Heart left ventricle (tissue), 16 donors: ENCODE data around the gene LAMA4. TPM values are rescaled to one million over a fixed set of nuclear protein-coding genes. Genes with fewer than 3 reads are reported as not detected.

Experiments used
- ATAC-seq, 4 donors: fragments of 200-7000 bp; cut with Tn5 transposase; one replicate each; pipeline ENCODE4 v1.9.1; 2020 to 2022; ENCODE audit warnings: moderate library complexity in 4 of 4, mild to moderate bottlenecking in 3 of 4, moderate number of reproducible peaks in 1 of 4
- DNase-seq, 5 donors: peaks; one replicate each; pipeline ENCODE4 v3.0.0-alpha.2; 2020
- H3K27ac ChIP-seq, 12 donors: fragments of 200-600 bp; sonication (generic) in 4 of 12; one replicate each; pipeline versions ENCODE4 v1.5.0 to v1.8.0; 2016 to 2022; ENCODE audit warnings: mild to moderate bottlenecking in 2 of 12
- H3K27me3 ChIP-seq, 9 donors: fragments of 200-600 bp; sonication (generic) in 2 of 9; one replicate each; pipeline versions ENCODE4 v1.5.1 to v1.8.0; 2016 to 2022; ENCODE audit warnings: mild to moderate bottlenecking in 3 of 9
- H3K36me3 ChIP-seq, 9 donors: fragments of 200-600 bp; sonication (generic) in 2 of 9; one replicate each; pipeline versions ENCODE4 v1.5.0 to v1.8.0; 2018 to 2022; ENCODE audit warnings: mild to moderate bottlenecking in 2 of 9
- H3K4me1 ChIP-seq, 12 donors: fragments of 200-600 bp; sonication (generic) in 4 of 12; one replicate each; pipeline versions ENCODE4 v1.5.0 to v1.8.0; 2016 to 2022; ENCODE audit warnings: mild to moderate bottlenecking in 3 of 12
- H3K4me3 ChIP-seq, 12 donors: fragments of 200-600 bp; sonication (generic) in 4 of 12; one replicate each; pipeline versions ENCODE4 v1.5.0 to v1.8.0; 2017 to 2022; ENCODE audit warnings: mild to moderate bottlenecking in 9 of 12, moderate library complexity in 4 of 12
- H3K9me3 ChIP-seq, 12 donors: fragments of 200-600 bp; sonication (generic) in 4 of 12; one replicate each; pipeline versions ENCODE4 v1.5.0 to v1.8.0; 2016 to 2022; ENCODE audit warnings: mild to moderate bottlenecking in 1 of 12
- POLR2A ChIP-seq, 2 donors: fragments of 450-650 bp; IDR thresholded peaks; one replicate each; pipeline ENCODE4 v1.6.1; 2017; ENCODE audit warnings: antibody characterized with exemption in 2 of 2, mild to moderate bottlenecking in 2 of 2, moderate library complexity in 2 of 2
- WGBS, 4 donors: extraction: QIAGEN DNeasy Blood & Tissue Kit in 2 of 4; methylation state at CpG; one replicate each; pipeline versions ENCODE4 v1.1.5 to v1.1.7; 2013 to 2018; 5-methylcytosine and 5-hydroxymethylcytosine counted together
- intact Hi-C, 10 donors: fragments of 100-400 bp; cut with DNase I; formaldehyde crosslinking; loops; one replicate each; pipeline versions ENCODE4 v1.11.1 to v1.14.2; 2022
- polyA plus RNA-seq, 2 donors: library from polyadenylated mRNA; stranded (reverse); fragments of 200-250 nt; gene quantifications; one replicate each; pipeline ENCODE4 v1.2.3, GENCODE V29; 2013
- total RNA-seq, 9 donors: library from RNA; depleted of rRNA in 2 of 9; stranded (reverse); fragments of >200 nt in 2 of 9; fragmentation: NEBNext Ultra II Directional in 3 of 9; extraction: Animal tissue kit (Norgen Biotek cat#: 25700) in 3 of 9; gene quantifications; one replicate each; pipeline versions ENCODE4 v1.1.0 to v1.2.4, GENCODE V29; 2016 to 2023
- TF ChIP-seq, protein P1 (sequence below), 12 donors: fragments of 200-600 bp; sonication (generic) in 4 of 12; IDR thresholded peaks; one replicate each; pipeline versions ENCODE4 v1.5.0 to v1.8.0; 2018 to 2022; ENCODE audit warnings: antibody characterized with exemption in 12 of 12, mild to moderate bottlenecking in 5 of 12
- donor health status: ischemic (EF 13 %, LVEDD 7.1; RV severe dilation, severe dysfunction).
- donor health status: healthy with polysubstance abuse.
- donor health status: DM: no; HTN: yes; CAD: no.
- donor health status: DM: no; HTN: no; CAD: no.
- donor health status: ischemic (EF 25% LVEDD 6.9; RV normal size, moderate dysfunction).
- donor health status: ischemic (EF 25% LVEDD 5.7; RV mildly dilated, moderate dysfunction).
- donor health status: healthy.
- donor health status: DM: yes; HTN: yes; CAD: no.
- donor health status: ischemic (EF 35%, LVEDD 5.7; RV mildly dilated, moderate dysfunction).
- donor health status: nonischemic (EF 11% LVEDD 7.7; RV severe dilation, severe dysfunction).
- donor health status: DM: yes; HTN: yes; CAD: no.
- donor health status: PGD.
- donor health status: ischemic (EF 29% LVEDD 5.4; RV normal size, mild dysfunction).
- donor health status: nonischemic (EF 23%, LVEDD 6.1; RV moderate dilation, normal function).

The LAMA4 gene
- total and polyA plus RNA-seq, 11 donors: 23.8 to 132 (median 56.9) TPM

DNA sequence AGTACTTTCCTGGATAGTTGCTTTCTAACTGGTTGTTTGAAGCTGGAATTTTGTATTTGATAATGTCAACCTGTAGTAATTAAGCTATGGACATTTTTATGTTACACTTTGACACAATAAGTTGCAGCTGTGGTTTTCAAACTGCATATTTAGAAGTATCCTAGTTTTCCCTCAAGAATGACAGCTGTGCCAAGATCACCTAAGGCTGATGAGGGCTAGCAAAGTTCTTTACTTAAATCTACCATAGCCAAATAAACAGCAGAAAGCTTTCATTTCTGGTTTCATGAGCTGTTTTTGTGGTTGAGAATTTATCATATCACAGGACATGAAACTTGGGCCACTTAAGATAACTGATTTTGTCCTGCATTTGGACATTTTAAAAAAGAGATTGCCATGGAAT lies 136.3 kb downstream of the LAMA4 start:
- Histone ChIP-seq H3K4me1 (peaks cover 0 to 15% (median 6%) of the 10 kb centered on the region in 12 donors), H3K4me3 (no peak overlapping the region), H3K36me3 (peaks cover 2 to 100% (median 82%) of the 10 kb centered on the region in 9 donors), H3K27me3 (no peaks in the 10 kb centered on the region), H3K27ac (peak overlapping the region in 1 of 12 donors; percentile 6), H3K9me3 (no peaks in the 10 kb centered on the region)
- no peak for DNase-seq
- intact Hi-C loops: loop anchor here in 1 of 10 donors (5.0 kb wide), 1 partner anchor 34 kb away; no protein-coding TSS in a partner anchor
- ATAC-seq: no peak
- TF ChIP-seq, protein P1, sequence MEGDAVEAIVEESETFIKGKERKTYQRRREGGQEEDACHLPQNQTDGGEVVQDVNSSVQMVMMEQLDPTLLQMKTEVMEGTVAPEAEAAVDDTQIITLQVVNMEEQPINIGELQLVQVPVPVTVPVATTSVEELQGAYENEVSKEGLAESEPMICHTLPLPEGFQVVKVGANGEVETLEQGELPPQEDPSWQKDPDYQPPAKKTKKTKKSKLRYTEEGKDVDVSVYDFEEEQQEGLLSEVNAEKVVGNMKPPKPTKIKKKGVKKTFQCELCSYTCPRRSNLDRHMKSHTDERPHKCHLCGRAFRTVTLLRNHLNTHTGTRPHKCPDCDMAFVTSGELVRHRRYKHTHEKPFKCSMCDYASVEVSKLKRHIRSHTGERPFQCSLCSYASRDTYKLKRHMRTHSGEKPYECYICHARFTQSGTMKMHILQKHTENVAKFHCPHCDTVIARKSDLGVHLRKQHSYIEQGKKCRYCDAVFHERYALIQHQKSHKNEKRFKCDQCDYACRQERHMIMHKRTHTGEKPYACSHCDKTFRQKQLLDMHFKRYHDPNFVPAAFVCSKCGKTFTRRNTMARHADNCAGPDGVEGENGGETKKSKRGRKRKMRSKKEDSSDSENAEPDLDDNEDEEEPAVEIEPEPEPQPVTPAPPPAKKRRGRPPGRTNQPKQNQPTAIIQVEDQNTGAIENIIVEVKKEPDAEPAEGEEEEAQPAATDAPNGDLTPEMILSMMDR (IDR thresholded peaks at IDR 0.05): no peak
- no peak for TF ChIP-seq POLR2A (IDR thresholded peaks at IDR 0.05)

DNA sequence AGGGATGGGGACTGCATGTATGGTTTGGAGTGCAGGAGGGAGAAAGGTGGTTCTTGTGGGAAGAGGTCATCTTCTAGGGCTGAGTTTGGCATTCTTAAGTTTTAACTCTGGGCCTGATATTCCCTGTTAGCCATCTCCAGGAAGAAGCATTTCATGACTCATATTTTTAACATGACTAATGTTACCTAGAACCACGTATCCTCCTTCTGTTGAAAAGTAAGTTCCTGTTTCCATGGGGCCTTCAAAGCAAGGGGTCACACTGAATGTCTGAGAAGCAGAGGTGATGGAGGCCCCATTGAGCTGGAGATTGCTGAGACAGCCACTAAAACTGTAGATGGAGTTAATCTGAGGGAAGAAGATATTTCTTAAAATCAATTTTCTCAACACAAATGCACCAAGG lies 136.8 kb downstream of the LAMA4 start:
- peak overlapping the region in 1 of 12 donors; percentile 6 for H3K27ac ChIP-seq
- H3K36me3 ChIP-seq: peaks cover 2 to 100% (median 82%) of the 10 kb centered on the region in 9 donors
- WGBS, 4 donors: 65 to 73% (median 72%) methylated on average over 1 of the region's 1 CpG
- H3K27me3 ChIP-seq: no peaks in the 10 kb centered on the region
- no peak for DNase-seq
- no peaks in the 10 kb centered on the region for H3K9me3 ChIP-seq
- H3K4me3 ChIP-seq: no peak overlapping the region
- TF ChIP-seq POLR2A (IDR thresholded peaks at IDR 0.05): no peak
- TF ChIP-seq, protein P1 (IDR thresholded peaks at IDR 0.05): no peak
- peak in 1 of 4 donors; percentile 16 for ATAC-seq
- intact Hi-C loops: loop anchor here in 1 of 10 donors (5.0 kb wide), 1 partner anchor 35 kb away; no protein-coding TSS in a partner anchor
- H3K4me1 ChIP-seq: peaks cover 0 to 20% (median 8%) of the 10 kb centered on the region in 12 donors

DNA sequence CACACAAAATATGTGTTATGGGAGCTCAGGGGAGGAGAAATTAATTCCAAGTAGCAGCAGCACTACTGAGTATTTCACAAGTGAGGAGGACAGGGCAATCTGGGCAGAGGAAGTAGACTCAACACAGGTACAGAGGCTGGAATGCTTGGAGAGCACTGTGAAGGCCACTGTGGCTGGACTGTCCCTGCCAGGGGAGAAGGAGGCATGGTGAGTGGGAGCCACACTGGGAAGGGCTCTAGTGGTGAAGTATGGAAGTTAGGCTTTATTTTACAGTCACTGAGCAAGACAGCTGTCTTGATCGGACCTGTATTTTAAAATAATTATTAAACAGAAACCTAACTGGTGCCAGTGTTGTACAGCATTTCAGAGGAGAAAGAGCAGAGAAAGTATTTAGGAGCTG lies 138.1 kb downstream of the LAMA4 start:
- intact Hi-C loops: loop anchor here in 1 of 10 donors (5.0 kb wide), 1 partner anchor 36 kb away; no protein-coding TSS in a partner anchor
- H3K4me1 ChIP-seq: peaks cover 0 to 24% (median 8%) of the 10 kb centered on the region in 12 donors
- no peaks in the 10 kb centered on the region for H3K9me3 ChIP-seq
- WGBS, 4 donors: 89 to 98% (median 95%) methylated on average over 1 of the region's 1 CpG
- DNase-seq (no peak), ATAC-seq (peak in 1 of 4 donors; percentile 29)
- no peak overlapping the region for H3K4me3 ChIP-seq
- H3K27me3 ChIP-seq: no peaks in the 10 kb centered on the region
- peaks cover 2 to 100% (median 83%) of the 10 kb centered on the region in 9 donors for H3K36me3 ChIP-seq
- TF ChIP-seq POLR2A (IDR thresholded peaks at IDR 0.05): no peak
- TF ChIP-seq, protein P1 (IDR thresholded peaks at IDR 0.05): no peak
- H3K27ac ChIP-seq: no peak overlapping the region

DNA sequence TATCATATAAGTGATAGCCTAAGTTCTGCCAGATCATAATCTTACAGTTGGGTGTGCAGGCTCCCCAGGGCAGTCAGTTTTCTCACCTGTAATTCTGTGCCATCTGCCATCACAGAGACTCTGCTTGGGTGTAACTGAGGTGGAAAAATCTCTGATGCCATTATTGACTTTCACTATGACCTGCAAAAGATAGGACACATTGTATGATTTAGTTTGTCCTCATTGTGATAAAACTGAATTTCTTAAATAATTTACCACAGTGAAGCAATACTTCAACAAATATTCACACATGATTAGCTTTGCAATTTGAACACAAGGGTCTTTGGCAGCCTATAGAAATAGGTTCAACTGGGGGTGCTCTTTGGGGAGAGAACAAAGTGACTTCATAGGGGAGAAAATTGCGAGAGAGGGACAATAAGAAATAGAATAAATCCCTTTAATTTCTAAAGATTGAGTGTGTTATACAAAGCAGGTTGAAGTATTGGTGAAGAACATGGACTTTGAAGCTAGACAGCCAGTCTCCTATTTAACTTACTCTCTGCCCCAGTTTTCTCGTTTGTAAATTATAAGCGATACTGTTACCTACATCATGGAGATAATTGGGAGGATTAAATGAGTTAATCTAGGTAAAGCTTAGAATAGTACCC lies 139.7 kb downstream of the LAMA4 start:
- Histone ChIP-seq H3K4me3 (no peak overlapping the region), H3K27me3 (no peaks in the 10 kb centered on the region), H3K27ac (no peak overlapping the region), H3K4me1 (peaks cover 0 to 29% (median 5%) of the 10 kb centered on the region in 12 donors), H3K9me3 (no peaks in the 10 kb centered on the region), H3K36me3 (peaks cover 2 to 100% (median 74%) of the 10 kb centered on the region in 9 donors)
- 94 to 97% (median 97%) methylated on average over 3 of the region's 3 CpGs for WGBS, 4 donors
- TF ChIP-seq, protein P1 (IDR thresholded peaks at IDR 0.05): no peak
- no peak for TF ChIP-seq POLR2A (IDR thresholded peaks at IDR 0.05)
- intact Hi-C loops: loop anchor here in 1 of 10 donors (5.0 kb wide), 1 partner anchor 38 kb away; no protein-coding TSS in a partner anchor
- ATAC-seq (no peak), DNase-seq (no peak)
